ENCODE data around the gene COPA.

DNA sequence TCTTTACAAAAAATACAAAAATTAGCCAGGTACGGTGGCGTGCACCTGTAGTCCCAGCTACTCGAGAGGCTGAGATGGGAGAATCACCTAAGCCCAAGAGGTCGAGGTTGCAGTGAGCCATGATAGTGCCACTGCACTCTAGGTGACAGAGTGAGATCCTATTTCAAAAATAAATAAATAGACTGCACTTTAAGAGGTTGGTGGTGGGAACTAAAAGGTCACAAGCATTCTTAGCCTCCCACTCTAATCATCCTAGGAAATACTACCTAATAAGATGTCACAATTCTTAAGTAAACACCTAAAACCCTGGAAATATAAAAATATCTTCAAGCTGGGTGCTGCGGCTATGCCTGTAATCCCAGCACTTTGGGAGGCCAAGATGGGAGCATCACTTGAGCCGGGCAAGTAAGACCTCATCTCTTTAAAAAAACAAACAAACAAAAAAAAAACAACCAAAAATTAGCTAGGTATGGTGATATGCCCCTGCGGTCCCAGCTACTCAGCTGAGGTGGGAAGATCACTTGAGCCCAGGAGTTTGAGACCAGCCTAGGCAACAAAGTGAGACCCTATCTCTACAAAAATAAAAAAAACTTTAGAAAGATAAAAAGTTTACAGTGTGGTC lies 84.8 kb downstream of the COPA start:
- TF ChIP-seq, protein P1, sequence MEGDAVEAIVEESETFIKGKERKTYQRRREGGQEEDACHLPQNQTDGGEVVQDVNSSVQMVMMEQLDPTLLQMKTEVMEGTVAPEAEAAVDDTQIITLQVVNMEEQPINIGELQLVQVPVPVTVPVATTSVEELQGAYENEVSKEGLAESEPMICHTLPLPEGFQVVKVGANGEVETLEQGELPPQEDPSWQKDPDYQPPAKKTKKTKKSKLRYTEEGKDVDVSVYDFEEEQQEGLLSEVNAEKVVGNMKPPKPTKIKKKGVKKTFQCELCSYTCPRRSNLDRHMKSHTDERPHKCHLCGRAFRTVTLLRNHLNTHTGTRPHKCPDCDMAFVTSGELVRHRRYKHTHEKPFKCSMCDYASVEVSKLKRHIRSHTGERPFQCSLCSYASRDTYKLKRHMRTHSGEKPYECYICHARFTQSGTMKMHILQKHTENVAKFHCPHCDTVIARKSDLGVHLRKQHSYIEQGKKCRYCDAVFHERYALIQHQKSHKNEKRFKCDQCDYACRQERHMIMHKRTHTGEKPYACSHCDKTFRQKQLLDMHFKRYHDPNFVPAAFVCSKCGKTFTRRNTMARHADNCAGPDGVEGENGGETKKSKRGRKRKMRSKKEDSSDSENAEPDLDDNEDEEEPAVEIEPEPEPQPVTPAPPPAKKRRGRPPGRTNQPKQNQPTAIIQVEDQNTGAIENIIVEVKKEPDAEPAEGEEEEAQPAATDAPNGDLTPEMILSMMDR (IDR thresholded peaks at IDR 0.05), result no peak
- TF ChIP-seq POLR2A (IDR thresholded peaks at IDR 0.05), result no peak
- no peak for TF ChIP-seq POLR2AphosphoS5 (IDR thresholded peaks at IDR 0.05)
